Measurements from ENCODE around the gene KCTD15.
"Not testable (repeated sequence)": the region's sequence is repeated elsewhere in the genome, so short reads cannot be mapped to it uniquely, and the experiment has no call there.

The KCTD15 gene

GRCh38 chr19:33815380-33816340, 19.0 kb downstream of the KCTD15 start:
- no peak for DNase-seq

- no peak for DNase-seq
Observed at GRCh38 chr19:33818411-33818810, 21.7 kb downstream of the KCTD15 start.

- not testable (repeated sequence) for DNase-seq
Observed at GRCh38 chr19:33819078-33819477, 22.4 kb downstream of the KCTD15 start.

- no peak for DNase-seq
Observed at GRCh38 chr19:33819506-33819879, 22.8 kb downstream of the KCTD15 start.

GRCh38 chr19:33819880-33820781, 23.5 kb downstream of the KCTD15 start:
- DNase-seq: peak; percentile 64

GRCh38 chr19:33821871-33822270, 25.2 kb downstream of the KCTD15 start:
- no peak for DNase-seq

- no peak for DNase-seq
Observed at GRCh38 chr19:33823341-33823740, 26.7 kb downstream of the KCTD15 start.

GRCh38 chr19:33825556-33825955, 28.9 kb downstream of the KCTD15 start:
- DNase-seq: no peak

GRCh38 chr19:33826521-33826920, 29.9 kb downstream of the KCTD15 start:
- DNase-seq: no peak

- DNase-seq: no peak
Observed at GRCh38 chr19:33828266-33829075, 31.8 kb downstream of the KCTD15 start.

- no peak for DNase-seq
Observed at GRCh38 chr19:33830264-33830663, 33.6 kb downstream of the KCTD15 start.

GRCh38 chr19:33831825-33832224, 35.2 kb downstream of the KCTD15 start:
- DNase-seq: no peak

GRCh38 chr19:33832633-33833032, 36.0 kb downstream of the KCTD15 start:
- DNase-seq: no peak

GRCh38 chr19:33840382-33840781, 43.7 kb downstream of the KCTD15 start:
- no peak for DNase-seq

- no peak for DNase-seq
Observed at GRCh38 chr19:33840783-33841182, 44.1 kb downstream of the KCTD15 start.

- no peak for DNase-seq
Observed at GRCh38 chr19:33841685-33842084, 45.0 kb downstream of the KCTD15 start.

GRCh38 chr19:33844478-33844877, 47.8 kb downstream of the KCTD15 start:
- no peak for DNase-seq

- DNase-seq: no peak
Observed at GRCh38 chr19:33845498-33845897, 48.8 kb downstream of the KCTD15 start.

GRCh38 chr19:33849551-33850147, 53.0 kb downstream of the KCTD15 start:
- no peak for DNase-seq

GRCh38 chr19:33859016-33859415, 62.3 kb downstream of the KCTD15 start:
- no peak for DNase-seq

- no peak for DNase-seq
Observed at GRCh38 chr19:33860312-33861090, 63.8 kb downstream of the KCTD15 start.

GRCh38 chr19:33861950-33862349, 65.3 kb downstream of the KCTD15 start:
- DNase-seq: no peak
